T-helper 22 cell (primary cell): ENCODE data around the gene AGAP5.

ENCODE experiments used
- DNase-seq: peaks from one replicate; pipeline ENCODE4 v3.0.0-alpha.2; 2020; ENCODE audit warnings: low read depth

Gene AGAP5

GRCh38 chr10:73653701-73654100, 44.2 kb downstream of the AGAP5 start:
- no peak for DNase-seq

- DNase-seq, result no peak
These were observed 44.7 kb downstream of the AGAP5 start for GRCh38 chr10:73653195-73653594.

GRCh38 chr10:73650537-73651331, 47.2 kb downstream of the AGAP5 start:
- no peak for DNase-seq

- DNase-seq, result no peak
These were observed 47.9 kb downstream of the AGAP5 start for GRCh38 chr10:73649876-73650536.

- DNase-seq, result no peak
These were observed 48.7 kb downstream of the AGAP5 start for GRCh38 chr10:73648975-73649829.

GRCh38 chr10:73647875-73648651, 49.8 kb downstream of the AGAP5 start:
- no peak for DNase-seq

- DNase-seq, result no peak
These were observed 50.6 kb downstream of the AGAP5 start for GRCh38 chr10:73647211-73647874.

GRCh38 chr10:73646598-73647041, 51.3 kb downstream of the AGAP5 start:
- no peak for DNase-seq

GRCh38 chr10:73645251-73645650, 52.7 kb downstream of the AGAP5 start:
- DNase-seq, result no peak

- no peak for DNase-seq
These were observed 53.1 kb downstream of the AGAP5 start for GRCh38 chr10:73644767-73645166.

GRCh38 chr10:73644015-73644743, 53.7 kb downstream of the AGAP5 start:
- DNase-seq, result peak; percentile 21

GRCh38 chr10:73643362-73643761, 54.5 kb downstream of the AGAP5 start:
- no peak for DNase-seq

GRCh38 chr10:73641328-73642060, 56.4 kb downstream of the AGAP5 start, which contains the start of gene MYOZ1:
TSS of gene MYOZ1 (minus strand) at chr10:73641474. CDS start at chr10:73640017, 1,457 bp downstream.
- no peak for DNase-seq

GRCh38 chr10:73639286-73639685, 58.6 kb downstream of the AGAP5 start:
- no peak for DNase-seq

GRCh38 chr10:73635781-73636180, 62.1 kb downstream of the AGAP5 start:
- DNase-seq, result no peak

- no peak for DNase-seq
These were observed 63.5 kb downstream of the AGAP5 start for GRCh38 chr10:73634421-73634820.

- no peak for DNase-seq
These were observed 68.7 kb downstream of the AGAP5 start for GRCh38 chr10:73629165-73629564.

GRCh38 chr10:73628405-73628804, 69.5 kb downstream of the AGAP5 start:
- no peak for DNase-seq

- no peak for DNase-seq
These were observed 70.6 kb downstream of the AGAP5 start for GRCh38 chr10:73627300-73627699.
